Liver (tissue), 9 donors: Measurements from ENCODE around the gene COP1. TPM values are rescaled to one million over a fixed set of nuclear protein-coding genes. Genes with fewer than 3 reads are reported as not detected.

Source experiments
- DNase-seq: peaks from one replicate; pipeline ENCODE4 v3.0.0-alpha.2; 2017; ENCODE audit warnings: low spot score
- H3K27ac ChIP-seq, 2 donors: one replicate each; pipeline ENCODE4 v1.7.0; 2013; ENCODE audit warnings: inconsistent platforms in 2 of 2, low read length in 2 of 2, control low read depth in 1 of 2, low read depth in 1 of 2, mild to moderate bottlenecking in 1 of 2
- H3K27me3 ChIP-seq, 4 donors: one replicate each; pipeline versions ENCODE4 v1.6.1 to v1.7.0; 2013; ENCODE audit warnings: low read length in 3 of 4, inconsistent platforms in 1 of 4, mild to moderate bottlenecking in 1 of 4, moderate library complexity in 1 of 4; ENCODE audit not compliant: control insufficient read depth in 4 of 4, insufficient read depth in 4 of 4
- H3K36me3 ChIP-seq, 4 donors: one replicate each; pipeline versions ENCODE4 v1.6.1 to v1.7.0; 2013; ENCODE audit warnings: low read length in 3 of 4, mild to moderate bottlenecking in 3 of 4, low read depth in 1 of 4, moderate library complexity in 1 of 4; ENCODE audit not compliant: control insufficient read depth in 4 of 4, insufficient read depth in 3 of 4
- H3K4me1 ChIP-seq, 4 donors: one replicate each; pipeline versions ENCODE4 v1.6.1 to v1.7.0; 2013; ENCODE audit warnings: low read length in 3 of 4, mild to moderate bottlenecking in 3 of 4, moderate library complexity in 1 of 4; ENCODE audit not compliant: control insufficient read depth in 4 of 4, insufficient read depth in 4 of 4
- H3K4me3 ChIP-seq, 3 donors: one replicate each; pipeline versions ENCODE4 v1.6.1 to v1.7.0; 2013; ENCODE audit warnings: low read length in 3 of 3, control low read depth in 1 of 3, low read depth in 1 of 3, mild to moderate bottlenecking in 1 of 3
- H3K9ac ChIP-seq, 2 donors: one replicate each; pipeline ENCODE4 v1.7.0; 2013; ENCODE audit warnings: low read length in 2 of 2, mild to moderate bottlenecking in 2 of 2, moderate library complexity in 2 of 2, control low read depth in 1 of 2, low read depth in 1 of 2
- H3K9me3 ChIP-seq, 4 donors: one replicate each; pipeline versions ENCODE4 v1.6.1 to v1.7.0; 2013; ENCODE audit warnings: low read length in 3 of 4; ENCODE audit not compliant: control insufficient read depth in 4 of 4
- CTCF ChIP-seq: fragments of 150-350 bp; IDR thresholded peaks from 2 replicates; pipeline ENCODE4 v1.5.1; 2017; ENCODE audit warnings: improper control_type of control experiment, low read depth, low read length; ENCODE audit not compliant: missing input control
- FOXA1 ChIP-seq: IDR thresholded peaks from 2 replicates; pipeline ENCODE4 v1.6.1; 2016; ENCODE audit warnings: antibody characterized with exemption
- GABPA ChIP-seq, 2 donors: IDR thresholded peaks in 1 of 2; conservative IDR thresholded peaks in 1 of 2; 2 replicates each; pipeline ENCODE4 v1.6.1; 2016; ENCODE audit warnings: antibody characterized with exemption in 2 of 2, mild to moderate bottlenecking in 1 of 2, moderate library complexity in 1 of 2
- HNF4G ChIP-seq: IDR thresholded peaks from 2 replicates; pipeline ENCODE4 v1.6.1; 2016; ENCODE audit warnings: antibody characterized with exemption
- JUND ChIP-seq, 2 donors: IDR thresholded peaks; 2 replicates each; pipeline ENCODE4 v1.6.1; 2016; ENCODE audit warnings: antibody characterized with exemption in 2 of 2
- RXRA ChIP-seq, 2 donors: IDR thresholded peaks; 2 replicates each; pipeline ENCODE4 v1.6.1; 2017 to 2018; ENCODE audit warnings: antibody characterized with exemption in 2 of 2, mild to moderate bottlenecking in 1 of 2
- SP1 ChIP-seq: IDR thresholded peaks from 2 replicates; pipeline ENCODE4 v1.6.1; 2018; ENCODE audit warnings: antibody characterized with exemption, mild to moderate bottlenecking
- YY1 ChIP-seq: IDR thresholded peaks from 2 replicates; pipeline ENCODE4 v1.6.1; 2016; ENCODE audit warnings: antibody characterized with exemption, mild to moderate bottlenecking
- ZBTB33 ChIP-seq: IDR thresholded peaks from 2 replicates; pipeline ENCODE4 v1.6.1; 2016; ENCODE audit warnings: antibody characterized with exemption
- WGBS: extraction: QIAGEN DNeasy Blood & Tissue Kit; methylation state at CpG from one replicate; pipeline ENCODE4 v1.1.7; 2013; 5-methylcytosine and 5-hydroxymethylcytosine counted together
- polyA plus RNA-seq, 2 donors: library from polyadenylated mRNA; stranded (reverse) in 1 of 2; unstranded in 1 of 2; fragments of 200-250 nt in 1 of 2; fragments of >200 nt in 1 of 2; fragmentation: Nextera tagmentation in 1 of 2; extraction: Ambion mirVana in 1 of 2; gene quantifications; one replicate each; pipeline versions ENCODE4 v1.2.1 to v1.2.3, GENCODE V29; 2013 to 2015
- total RNA-seq, 2 donors: library from RNA; depleted of rRNA; stranded (reverse); fragments of >200 nt; gene quantifications; one replicate each; pipeline ENCODE4 v1.2.3, GENCODE V29; 2014
- donor health status: healthy.
- donor health status: healthy.
- donor health status: healthy.
- donor health status: healthy.
- donor health status: healthy.

Gene COP1
- total and polyA plus RNA-seq, 4 donors = 14.7 to 35.7 (median 22.5) TPM

- H3K9ac ChIP-seq = no peak overlapping the region
- H3K36me3 ChIP-seq = peaks cover 0 to 7% (median 2%) of the 10 kb centered on the region in 4 donors
- H3K4me3 ChIP-seq = no peak overlapping the region
- TF ChIP-seq SP1 (no peak), HNF4G (no peak), GABPA (IDR thresholded peaks at IDR 0.05 in 1 of 2, conservative IDR thresholded peaks at IDR 0.05 in 1 of 2) (no peak), YY1 (no peak), ZBTB33 (no peak)
- no peaks in the 10 kb centered on the region for H3K4me1 ChIP-seq
- WGBS = 97% methylated on average over 1 of the region's 1 CpG
- no peak overlapping the region for H3K27ac ChIP-seq
- DNase-seq = no peak
- H3K27me3 ChIP-seq = no peaks in the 10 kb centered on the region
- H3K9me3 ChIP-seq = no peaks in the 10 kb centered on the region
Measured at GRCh38 chr1:175960169-175960568, 246.9 kb downstream of the COP1 start.

GRCh38 chr1:175951627-175952026, 255.5 kb downstream of the COP1 start:
- peaks cover 2 to 11% (median 6%) of the 10 kb centered on the region in 4 donors for H3K36me3 ChIP-seq

More at GRCh38 chr1:175951627-175952026, 255.5 kb downstream of the COP1 start:
- 47% methylated on average over 1 of the region's 1 CpG for WGBS
- Histone ChIP-seq H3K27ac (no peak overlapping the region), H3K27me3 (no peaks in the 10 kb centered on the region), H3K9ac (no peak overlapping the region), H3K9me3 (no peaks in the 10 kb centered on the region), H3K4me1 (no peaks in the 10 kb centered on the region), H3K4me3 (no peak overlapping the region)
- no peak for TF ChIP-seq FOXA1
- no peak for TF ChIP-seq RXRA (IDR thresholded peaks at IDR 0.05)
- no peak for TF ChIP-seq ZBTB33
- TF ChIP-seq CTCF = no peak
- TF ChIP-seq HNF4G = no peak
- no peak for TF ChIP-seq YY1
- no peak for TF ChIP-seq GABPA (IDR thresholded peaks at IDR 0.05 in 1 of 2, conservative IDR thresholded peaks at IDR 0.05 in 1 of 2)
- no peak for TF ChIP-seq JUND (IDR thresholded peaks at IDR 0.05)
- no peak for DNase-seq
